ENCODE data around the gene SORCS3. TPM values are rescaled to one million over a fixed set of nuclear protein-coding genes. Genes with fewer than 3 reads are reported as not detected.

Gene SORCS3
- total RNA-seq, 2 experiments from 2014 or later: 1.7 to 2.1 TPM

DNA sequence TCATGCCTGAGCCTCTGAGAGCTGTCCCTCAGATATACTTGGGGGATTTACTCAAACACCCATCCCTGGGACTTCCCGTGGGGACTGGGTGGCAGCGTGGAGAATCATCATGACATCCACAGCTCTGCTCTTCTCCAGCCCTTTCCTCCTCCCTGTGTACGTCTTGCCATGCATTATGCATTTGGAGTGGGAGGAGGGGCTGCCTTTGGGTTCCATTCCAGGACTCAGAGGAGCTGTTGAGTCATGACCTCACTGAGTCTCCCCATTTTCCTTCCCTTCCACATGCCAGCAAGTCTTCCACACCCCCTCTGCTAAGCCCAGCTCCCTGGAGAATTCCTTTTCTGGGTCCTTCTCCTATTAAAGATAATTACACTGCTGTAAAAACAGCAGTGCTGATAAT, 480.7 kb downstream of the SORCS3 start:
- CTCF ChIA-PET: no interaction called here
- ATAC-seq (ENCODE audit: poor library complexity): no peak
- H3K4me1 Mint-ChIP-seq (ENCODE audit: low read depth): no peaks in the 10 kb centered on the region
- H3K36me3 ChIP-seq (ENCODE audit: insufficient read depth, low read length): no peaks in the 10 kb centered on the region
- no peak for DNase-seq
- H3K36me3 Mint-ChIP-seq (ENCODE audit: low read depth): peaks cover 4% of the 10 kb centered on the region
- intact Hi-C loops (cut with DNase I, micrococcal nuclease): no loop called here
- no peak overlapping the region for H3K27ac ChIP-seq (ENCODE audit: low read depth in 1 of 2, low read length in 2 of 2)
- no peak overlapping the region for H3K4me3 ChIP-seq (ENCODE audit: low read length)
- no peaks in the 10 kb centered on the region for H3K27me3 ChIP-seq (ENCODE audit: control insufficient read depth in 1 of 2, insufficient read depth in 2 of 2, low read length in 2 of 2)
- TF ChIP-seq, protein P1, sequence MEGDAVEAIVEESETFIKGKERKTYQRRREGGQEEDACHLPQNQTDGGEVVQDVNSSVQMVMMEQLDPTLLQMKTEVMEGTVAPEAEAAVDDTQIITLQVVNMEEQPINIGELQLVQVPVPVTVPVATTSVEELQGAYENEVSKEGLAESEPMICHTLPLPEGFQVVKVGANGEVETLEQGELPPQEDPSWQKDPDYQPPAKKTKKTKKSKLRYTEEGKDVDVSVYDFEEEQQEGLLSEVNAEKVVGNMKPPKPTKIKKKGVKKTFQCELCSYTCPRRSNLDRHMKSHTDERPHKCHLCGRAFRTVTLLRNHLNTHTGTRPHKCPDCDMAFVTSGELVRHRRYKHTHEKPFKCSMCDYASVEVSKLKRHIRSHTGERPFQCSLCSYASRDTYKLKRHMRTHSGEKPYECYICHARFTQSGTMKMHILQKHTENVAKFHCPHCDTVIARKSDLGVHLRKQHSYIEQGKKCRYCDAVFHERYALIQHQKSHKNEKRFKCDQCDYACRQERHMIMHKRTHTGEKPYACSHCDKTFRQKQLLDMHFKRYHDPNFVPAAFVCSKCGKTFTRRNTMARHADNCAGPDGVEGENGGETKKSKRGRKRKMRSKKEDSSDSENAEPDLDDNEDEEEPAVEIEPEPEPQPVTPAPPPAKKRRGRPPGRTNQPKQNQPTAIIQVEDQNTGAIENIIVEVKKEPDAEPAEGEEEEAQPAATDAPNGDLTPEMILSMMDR (IDR thresholded peaks at IDR 0.05): no peak
- H3K4me1 ChIP-seq (ENCODE audit: insufficient read depth, low read length): no peaks in the 10 kb centered on the region
- POLR2A ChIA-PET: no interaction called here
- H3K9me3 ChIP-seq (ENCODE audit: control insufficient read depth in 1 of 2, insufficient read depth in 1 of 2, low read length in 2 of 2): peaks cover 0 to 7% of the 10 kb centered on the region in 2 experiments
- H3K9me3 Mint-ChIP-seq: peaks cover 8% of the 10 kb centered on the region
- H3K4me3 Mint-ChIP-seq: no peak overlapping the region
- peaks cover 6% of the 10 kb centered on the region for H3K27me3 Mint-ChIP-seq
- H3K27ac Mint-ChIP-seq: no peak overlapping the region

DNA sequence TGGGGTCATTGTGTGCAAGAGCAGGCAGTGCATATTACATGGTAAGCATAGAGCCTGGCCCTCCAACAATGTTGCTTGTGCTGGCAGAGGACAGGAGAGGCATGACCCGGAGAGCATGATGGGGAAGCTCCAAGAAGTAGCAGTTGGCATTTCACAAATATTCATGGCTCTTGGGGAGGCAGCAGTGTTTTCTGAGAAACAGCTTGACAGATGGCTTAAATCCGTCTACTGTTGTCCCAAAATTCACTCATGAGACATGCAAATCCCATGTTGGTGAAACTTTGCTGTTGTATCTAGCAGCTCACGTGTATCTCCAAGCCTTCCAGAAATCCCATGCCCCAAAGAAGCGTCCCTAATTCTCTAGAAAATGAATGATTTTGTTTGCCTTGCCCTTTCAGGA, 487.0 kb downstream of the SORCS3 start:
- ATAC-seq (ENCODE audit: poor library complexity) (no peak), DNase-seq (no peak)
- Mint-ChIP-seq H3K36me3 (ENCODE audit: low read depth) (no peaks in the 10 kb centered on the region), H3K4me3 (no peak overlapping the region), H3K27ac (no peak overlapping the region), H3K4me1 (ENCODE audit: low read depth) (no peaks in the 10 kb centered on the region), H3K9me3 (no peaks in the 10 kb centered on the region), H3K27me3 (no peaks in the 10 kb centered on the region)
- H3K36me3 ChIP-seq (ENCODE audit: insufficient read depth, low read length): no peaks in the 10 kb centered on the region
- H3K27ac ChIP-seq (ENCODE audit: low read depth in 1 of 2, low read length in 2 of 2): no peak overlapping the region
- no peaks in the 10 kb centered on the region for H3K4me1 ChIP-seq (ENCODE audit: insufficient read depth, low read length)
- H3K27me3 ChIP-seq (ENCODE audit: control insufficient read depth in 1 of 2, insufficient read depth in 2 of 2, low read length in 2 of 2): no peaks in the 10 kb centered on the region
- CTCF ChIA-PET: no interaction called here
- TF ChIP-seq, protein P1 (IDR thresholded peaks at IDR 0.05): no peak
- POLR2A ChIA-PET: no interaction called here
- no peaks in the 10 kb centered on the region for H3K9me3 ChIP-seq (ENCODE audit: control insufficient read depth in 1 of 2, insufficient read depth in 1 of 2, low read length in 2 of 2)
- intact Hi-C loops (cut with DNase I, micrococcal nuclease): no loop called here
- no peak overlapping the region for H3K4me3 ChIP-seq (ENCODE audit: low read length)

DNA sequence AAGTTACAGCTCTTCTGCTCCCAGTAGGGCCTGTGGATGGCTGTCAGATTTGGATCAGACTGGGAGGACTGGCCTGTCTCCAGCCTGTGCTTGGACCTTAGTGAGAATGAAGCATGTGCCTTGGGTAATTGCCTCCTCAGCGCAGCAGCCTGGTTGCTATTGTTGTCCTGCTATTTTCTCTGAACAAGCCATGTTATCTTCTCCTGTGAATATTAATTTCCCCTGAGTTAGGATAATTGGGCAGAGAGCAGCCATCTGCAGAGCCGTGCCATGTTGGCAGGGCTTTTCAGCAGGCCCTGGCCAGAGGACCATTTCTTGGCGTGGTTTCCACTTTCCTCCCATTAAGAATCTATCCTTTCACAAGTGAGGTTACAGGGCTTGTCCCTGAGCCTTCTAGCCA, 497.3 kb downstream of the SORCS3 start:
- Histone ChIP-seq H3K9me3 (ENCODE audit: control insufficient read depth in 1 of 2, insufficient read depth in 1 of 2, low read length in 2 of 2) (no peaks in the 10 kb centered on the region), H3K27ac (ENCODE audit: low read depth in 1 of 2, low read length in 2 of 2) (no peak overlapping the region), H3K4me3 (ENCODE audit: low read length) (no peak overlapping the region), H3K36me3 (ENCODE audit: insufficient read depth, low read length) (no peaks in the 10 kb centered on the region), H3K27me3 (ENCODE audit: control insufficient read depth in 1 of 2, insufficient read depth in 2 of 2, low read length in 2 of 2) (no peaks in the 10 kb centered on the region), H3K4me1 (ENCODE audit: insufficient read depth, low read length) (no peaks in the 10 kb centered on the region)
- CTCF ChIA-PET: no interaction called here
- Mint-ChIP-seq H3K27ac (no peak overlapping the region), H3K27me3 (no peaks in the 10 kb centered on the region), H3K9me3 (no peaks in the 10 kb centered on the region), H3K36me3 (ENCODE audit: low read depth) (no peaks in the 10 kb centered on the region), H3K4me3 (no peak overlapping the region), H3K4me1 (ENCODE audit: low read depth) (no peaks in the 10 kb centered on the region)
- ATAC-seq (ENCODE audit: poor library complexity) (no peak), DNase-seq (no peak)
- POLR2A ChIA-PET: no interaction called here
- TF ChIP-seq, protein P1 (IDR thresholded peaks at IDR 0.05): no peak
- intact Hi-C loops (cut with DNase I, micrococcal nuclease): no loop called here
